Stimulated activated CD8-positive, alpha-beta memory T cell treated with anti-CD3 and anti-CD28 coated beads, Interleukin-15, amount 100 ng/mL, for 4 hours (primary cell): ENCODE data around the gene PDK4.
"Not testable (repeated sequence)": the region's sequence is repeated elsewhere in the genome, so short reads cannot be mapped to it uniquely, and the experiment has no call there.

Experiments
- DNase-seq, 2 donors: peaks; one replicate each; pipeline ENCODE4 v3.0.0-alpha.2; 2020; ENCODE audit warnings: low read depth in 2 of 2

Gene PDK4

DNA sequence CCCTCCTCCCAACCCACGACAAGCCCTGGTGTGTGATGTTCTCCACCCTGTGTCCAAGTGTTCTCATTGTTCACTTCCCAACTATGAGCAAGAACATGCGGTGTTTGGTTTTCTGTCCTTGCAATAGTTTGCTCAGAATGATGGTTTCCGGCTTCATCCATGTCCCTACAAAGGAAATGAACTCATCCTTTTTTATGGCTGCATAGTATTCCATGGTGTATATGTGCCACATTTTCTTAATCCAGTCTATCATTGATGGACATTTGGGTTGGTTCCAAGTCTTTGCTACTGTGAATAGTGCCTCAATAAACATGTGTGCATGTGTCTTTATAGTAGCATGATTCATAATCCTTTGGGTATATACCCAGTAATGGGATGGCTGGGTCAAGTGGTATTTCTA lies 8.5 kb upstream of the PDK4 start:
- DNase-seq = not testable (repeated sequence)

DNA sequence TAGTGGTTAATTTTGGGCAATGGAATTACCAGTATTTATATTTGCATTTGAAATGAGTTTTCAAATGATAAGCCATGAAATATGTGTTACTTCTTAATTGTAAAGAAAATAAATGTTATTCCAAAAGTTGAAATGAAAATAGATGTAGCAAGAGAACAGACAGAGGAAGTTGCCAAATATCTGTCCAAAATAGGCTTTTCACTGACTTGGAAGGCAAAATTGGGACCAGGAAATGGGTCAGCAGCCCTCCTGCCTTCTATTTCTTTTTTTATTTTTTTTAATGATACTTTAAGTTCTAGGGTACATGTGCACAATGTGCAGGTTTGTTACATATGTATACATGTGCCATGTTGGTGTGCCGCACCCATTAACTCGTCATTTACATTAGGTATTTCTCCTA lies 8.1 kb upstream of the PDK4 start:
- DNase-seq = not testable (repeated sequence)

GRCh38 chr7:95602421-95602820 lies 6.1 kb upstream of the PDK4 start:
- no peak for DNase-seq

DNA sequence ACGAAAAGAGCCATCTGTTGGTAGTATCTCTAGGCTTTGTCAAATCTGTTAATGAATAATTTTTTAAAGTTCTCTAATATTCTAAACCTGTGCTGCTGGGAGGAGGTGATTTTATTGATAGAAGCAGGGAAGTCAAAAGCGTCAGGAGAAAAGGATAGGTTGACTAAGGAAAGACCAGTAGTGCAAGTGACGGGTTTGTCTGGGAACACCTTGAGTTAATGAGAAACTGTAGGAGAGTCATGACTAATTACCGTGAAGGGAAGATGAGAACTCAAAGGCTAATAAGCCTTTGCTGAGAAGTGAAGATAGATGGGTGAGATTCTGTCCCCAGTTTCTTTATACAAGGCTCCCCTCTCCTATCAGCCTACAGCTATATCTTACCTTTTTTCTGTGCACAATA lies 5.0 kb upstream of the PDK4 start:
- no peak for DNase-seq

DNA sequence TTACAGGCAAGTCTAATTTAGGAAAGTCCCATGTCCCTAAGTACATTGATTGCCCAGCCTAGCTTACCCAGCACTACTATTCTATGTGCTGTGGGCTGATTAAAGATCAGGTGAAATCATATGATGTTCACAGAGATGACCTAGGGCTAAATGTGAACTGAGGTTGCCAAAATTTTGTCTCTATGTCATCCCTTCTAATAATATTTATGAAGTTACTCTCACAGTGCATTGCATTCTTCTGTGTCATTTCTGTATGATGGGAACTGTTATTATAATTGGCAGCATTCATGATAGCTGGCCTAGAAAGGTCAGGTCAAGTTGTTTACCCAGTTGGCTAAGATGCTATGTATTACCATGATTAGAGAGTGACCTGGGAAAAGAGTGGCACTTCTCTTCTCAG lies 2.8 kb upstream of the PDK4 start:
- no peak for DNase-seq

- no peak for DNase-seq
Observed at GRCh38 chr7:95598511-95598910, 2.2 kb upstream of the PDK4 start.

GRCh38 chr7:95595746-95596197 lies 544 bp downstream of the PDK4 start:
- no peak for DNase-seq

DNA sequence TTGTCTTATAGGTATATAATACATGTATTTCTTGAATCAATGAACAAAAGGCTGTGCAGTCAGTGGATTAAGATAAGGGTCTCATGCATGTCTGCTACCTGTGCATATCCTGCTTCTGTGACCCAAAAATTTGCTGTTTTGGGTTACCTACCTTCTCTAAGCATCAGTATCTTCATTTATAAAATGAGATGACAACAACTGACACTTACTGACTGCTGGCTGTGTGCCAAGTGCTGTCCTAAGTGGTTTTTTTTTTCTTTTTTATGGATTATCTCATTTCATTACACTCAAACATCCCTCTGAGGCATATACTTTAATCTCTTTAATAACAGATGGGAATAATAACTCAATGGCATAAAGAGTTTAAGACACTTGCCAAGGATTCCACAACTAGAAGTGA lies 2.1 kb downstream of the PDK4 start:
- no peak for DNase-seq

- no peak for DNase-seq
Observed at GRCh38 chr7:95593343-95593742, 3.0 kb downstream of the PDK4 start.

DNA sequence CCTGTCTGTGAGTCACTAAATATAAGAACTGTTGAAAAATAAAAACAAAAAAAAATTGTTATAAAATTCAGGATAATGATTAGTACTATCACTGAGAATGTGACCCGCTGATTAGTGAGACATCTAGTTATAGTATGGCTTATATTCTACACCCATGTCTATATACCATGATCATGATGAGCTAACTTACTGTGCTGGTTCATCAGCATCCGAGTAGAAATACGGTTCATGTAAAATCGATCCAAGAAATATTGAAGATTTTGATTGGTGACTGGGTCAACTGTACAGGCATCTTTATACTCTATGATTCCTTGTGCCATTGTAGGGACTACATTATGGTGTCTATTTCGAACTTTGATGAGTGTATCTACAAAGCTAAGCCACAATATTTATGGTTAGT lies 3.7 kb downstream of the PDK4 start:
- no peak for DNase-seq

- DNase-seq = no peak
Observed at GRCh38 chr7:95590387-95591248, 5.7 kb downstream of the PDK4 start.

- DNase-seq = no peak
Observed at GRCh38 chr7:95589766-95590165, 6.5 kb downstream of the PDK4 start.

GRCh38 chr7:95589031-95589430 lies 7.3 kb downstream of the PDK4 start:
- DNase-seq = no peak

GRCh38 chr7:95586951-95587301 lies 9.4 kb downstream of the PDK4 start:
- DNase-seq = no peak

DNA sequence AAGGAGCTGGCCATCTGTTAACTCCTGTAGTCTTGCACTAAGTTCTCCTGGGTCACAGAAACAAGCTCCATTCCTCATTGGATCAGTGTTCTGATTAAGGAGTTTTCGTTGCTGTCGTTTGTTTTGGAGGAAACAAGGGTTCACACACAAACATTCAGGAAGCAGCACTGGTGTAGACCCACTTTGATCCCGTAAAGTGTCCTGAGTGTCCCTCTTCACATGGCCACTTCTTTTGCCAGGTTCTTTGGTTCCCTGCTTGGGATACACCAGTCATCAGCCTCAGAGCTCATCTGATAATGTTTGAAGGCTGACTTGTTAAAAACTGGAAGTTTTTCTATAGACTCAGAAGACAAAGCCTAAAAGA lies 10.9 kb downstream of the PDK4 start:
- no peak for DNase-seq

- no peak for DNase-seq
Observed at GRCh38 chr7:95584769-95585425, 11.4 kb downstream of the PDK4 start.

- no peak for DNase-seq
Observed at GRCh38 chr7:95583834-95584621, 12.3 kb downstream of the PDK4 start.

DNA sequence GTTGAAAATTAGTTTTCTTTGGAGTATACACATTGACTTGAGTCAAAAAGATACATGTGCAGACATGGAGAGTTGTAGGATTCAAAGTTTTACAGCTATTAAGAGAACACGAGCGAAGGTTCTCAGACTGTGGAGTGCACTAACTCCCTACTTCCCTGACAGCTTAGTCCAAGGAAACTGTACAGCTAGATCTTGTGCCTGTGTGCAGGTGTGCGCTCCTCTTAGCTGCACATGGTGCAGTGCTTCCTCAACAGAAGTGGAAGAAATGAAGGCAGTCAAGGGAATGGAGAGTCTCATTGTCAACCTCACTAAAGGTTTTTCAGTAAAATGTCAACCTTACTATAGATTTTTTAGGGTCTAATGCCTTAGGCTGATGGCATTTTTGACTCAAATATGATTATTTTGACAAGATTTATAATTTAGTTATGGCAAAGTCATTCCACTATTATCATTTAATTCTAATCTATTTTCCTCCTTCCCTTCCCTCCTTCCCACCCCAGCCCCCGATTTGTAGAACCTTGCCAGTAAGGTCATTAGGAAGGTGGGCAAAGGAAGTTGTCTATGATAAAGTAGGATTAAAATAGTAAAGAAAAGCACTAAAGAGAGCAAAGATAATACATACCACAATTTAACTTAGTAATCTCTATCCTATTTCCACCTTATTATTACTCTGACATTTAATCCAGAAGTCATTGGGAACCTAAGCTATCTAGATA lies 13.6 kb downstream of the PDK4 start:
- no peak for DNase-seq

DNA sequence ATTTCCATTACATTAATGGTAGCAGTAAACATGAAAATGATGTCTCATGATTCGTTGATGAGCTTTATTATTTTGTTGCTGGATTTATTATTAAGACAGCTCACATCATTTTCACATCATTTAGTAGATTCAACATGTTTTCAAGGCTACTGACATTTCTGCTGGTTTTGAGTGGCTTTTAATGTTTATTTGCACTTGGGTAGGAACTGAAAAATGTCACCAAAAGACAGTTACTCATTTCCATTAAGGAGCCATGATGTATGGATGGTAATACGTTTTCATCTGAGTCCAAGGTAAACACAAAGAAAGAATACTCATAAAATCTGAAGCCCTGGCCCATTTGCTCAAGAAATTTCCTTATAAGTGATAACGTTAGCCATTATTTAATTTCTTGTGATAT lies 14.8 kb downstream of the PDK4 start:
- no peak for DNase-seq

GRCh38 chr7:95579318-95579717 lies 17.0 kb downstream of the PDK4 start:
- DNase-seq = no peak

- no peak for DNase-seq
Observed at GRCh38 chr7:95578299-95578855, 17.9 kb downstream of the PDK4 start.

- DNase-seq = no peak
Observed at GRCh38 chr7:95577137-95577536, 19.2 kb downstream of the PDK4 start.
